HCT116 (cell line): Measurements from ENCODE around the gene SPHK1. TPM values are rescaled to one million over a fixed set of nuclear protein-coding genes. Genes with fewer than 3 reads are reported as not detected.

Experiments
- ATAC-seq: fragments of 200-7000 bp; cut with Tn5 transposase; 2 replicates; pipeline ENCODE4 v1.9.1; 2020; ENCODE audit warnings: mild to moderate bottlenecking, moderate library complexity
- BruUV-seq: library from RNA; stranded (reverse); fragments of 400-500 nt; replicated peaks from 2 replicates; lab custom pipeline; 2021; lab: Mats Ljungman, UMichigan
- CTCF ChIA-PET: fragments of 300-600 bp; sonication (Branson Sonifier 250); formaldehyde crosslinking; loops from one replicate; lab custom pipeline; 2021; ENCODE audit warnings: antibody characterized with exemption; lab: Charles Lee
- POLR2A ChIA-PET: fragments of 300-600, 350-600 bp; sonication (Branson Sonifier 250); formaldehyde crosslinking; loops from one replicate; lab custom pipeline; 2021; ENCODE audit warnings: antibody characterized with exemption; lab: Charles Lee
- RAD21 ChIA-PET, 2 experiments: fragments of 300-600 bp; sonication (Branson Sonifier 250); formaldehyde crosslinking; loops; one replicate each; lab custom pipeline; 2023; ENCODE audit warnings: low total read pairs in 2 of 2; ENCODE audit not compliant: uncharacterized antibody in 2 of 2, unreplicated experiment in 2 of 2, low non-redundant PET in 1 of 2; lab: Charles Lee
- DNase-seq: peaks from one replicate; pipeline ENCODE4 v3.0.0-alpha.2; 2010; ENCODE audit warnings: low read depth, low spot score
- H2AFZ ChIP-seq: fragments of 200-600 bp; shearing (Covaris generic), sonication (generic); 2 replicates; pipeline ENCODE4 v1.6.1; 2017; ENCODE audit warnings: low read depth, mixed run types, mixed read lengths, antibody characterized with exemption, low read length; ENCODE audit not compliant: poor library complexity, severe bottlenecking
- H3K27ac ChIP-seq: 2 replicates; pipeline ENCODE4 v1.5.1; 2012; ENCODE audit warnings: low read depth, low read length
- H3K27me3 ChIP-seq: fragments of 200-600 bp; sonication (generic); 2 replicates; pipeline ENCODE4 v1.6.1; 2016; ENCODE audit warnings: mixed run types, low read length, mixed read lengths; ENCODE audit not compliant: insufficient read depth
- H3K36me3 ChIP-seq, 2 experiments: fragments of 200-500 bp in 1 of 2; fragments of 200-600 bp in 1 of 2; sonication (Bioruptor generic) in 1 of 2; sonication (generic) in 1 of 2; 2 replicates each; pipeline versions ENCODE4 v1.5.1 to v1.6.1; 2014 to 2016; ENCODE audit warnings: low read length in 2 of 2, inconsistent platforms in 1 of 2, mixed read lengths in 1 of 2, mixed run types in 1 of 2; ENCODE audit not compliant: insufficient read depth in 2 of 2, control insufficient read depth in 1 of 2
- H3K4me1 ChIP-seq, 2 experiments: fragments of 200-600 bp in 1 of 2; sonication (generic) in 1 of 2; 2 replicates each; pipeline versions ENCODE4 v1.5.1 to v1.6.1; 2012 to 2017; ENCODE audit warnings: low read length in 2 of 2, inconsistent platforms in 1 of 2, mild to moderate bottlenecking in 1 of 2, mixed read lengths in 1 of 2, mixed run types in 1 of 2, moderate library complexity in 1 of 2; ENCODE audit not compliant: insufficient read depth in 2 of 2, control insufficient read depth in 1 of 2
- H3K4me2 ChIP-seq: fragments of 200-600 bp; sonication (generic); 2 replicates; pipeline ENCODE4 v1.6.1; 2017; ENCODE audit warnings: mixed run types, low read length, mixed read lengths
- H3K4me3 ChIP-seq, 2 experiments: fragments of 200-600 bp in 1 of 2; sonication (generic) in 1 of 2; replicated peaks in 1 of 2; 2 replicates each; pipeline ENCODE4 v1.5.1; 2011 to 2016; ENCODE audit warnings: low read length in 2 of 2, control low read depth in 1 of 2, low read depth in 1 of 2, mild to moderate bottlenecking in 1 of 2, mixed read lengths in 1 of 2, mixed run types in 1 of 2
- H3K79me2 ChIP-seq: fragments of 200-600 bp; sonication (generic); 2 replicates; pipeline ENCODE4 v1.6.1; 2017; ENCODE audit warnings: mild to moderate bottlenecking, mixed run types, low read length, moderate library complexity, mixed read lengths; ENCODE audit not compliant: insufficient read depth
- H3K9ac ChIP-seq: fragments of 200-600 bp; sonication (generic); 2 replicates; pipeline ENCODE4 v1.6.1; 2016; ENCODE audit warnings: low read length, mixed read lengths
- H3K9me2 ChIP-seq: fragments of 200-600 bp; sonication (generic), shearing (Covaris generic); 2 replicates; pipeline ENCODE4 v1.6.1; 2017; ENCODE audit warnings: mixed run types, mild to moderate bottlenecking, moderate library complexity; ENCODE audit not compliant: insufficient read depth
- H3K9me3 ChIP-seq, 2 experiments: fragments of 200-500 bp in 1 of 2; fragments of 200-600 bp in 1 of 2; sonication (Bioruptor generic) in 1 of 2; sonication (generic) in 1 of 2; 2 replicates each; pipeline ENCODE4 v1.6.1; 2014 to 2017; ENCODE audit warnings: low read length in 2 of 2, mixed read lengths in 2 of 2, inconsistent platforms in 1 of 2, low read depth in 1 of 2, mild to moderate bottlenecking in 1 of 2, mixed run types in 1 of 2, moderate library complexity in 1 of 2; ENCODE audit not compliant: control insufficient read depth in 1 of 2, insufficient read depth in 1 of 2
- H4K20me1 ChIP-seq: fragments of 200-600 bp; sonication (generic), shearing (Covaris generic); 2 replicates; pipeline ENCODE4 v1.6.1; 2017; ENCODE audit warnings: mixed run types, mild to moderate bottlenecking, moderate library complexity; ENCODE audit not compliant: insufficient read depth
- CBX3 ChIP-seq: IDR thresholded peaks from 2 replicates; pipeline ENCODE4 v1.6.1; 2012; ENCODE audit warnings: low read depth
- ELF1 ChIP-seq: IDR thresholded peaks from 2 replicates; pipeline ENCODE4 v1.6.1; 2012; ENCODE audit warnings: low read depth, borderline replicate concordance
- FOSL1 ChIP-seq: IDR thresholded peaks from 2 replicates; pipeline ENCODE4 v1.6.1; 2012; ENCODE audit warnings: low read depth
- POLR2A ChIP-seq: IDR thresholded peaks from 2 replicates; pipeline ENCODE4 v1.7.0; 2011; ENCODE audit warnings: borderline replicate concordance; ENCODE audit not compliant: insufficient read depth, insufficient read length; ENCODE audit errors: extremely low read depth
- POLR2AphosphoS5 ChIP-seq: IDR thresholded peaks from 2 replicates; pipeline ENCODE4 v1.6.1; 2011; ENCODE audit warnings: mild to moderate bottlenecking, low read depth, low read length, moderate library complexity
- SIN3A ChIP-seq: IDR thresholded peaks from 2 replicates; pipeline ENCODE4 v1.6.1; 2012; ENCODE audit warnings: low read depth
- TCF7L2 ChIP-seq: IDR thresholded peaks from 2 replicates; pipeline ENCODE4 v1.7.0; 2011; ENCODE audit warnings: borderline replicate concordance, inconsistent platforms; ENCODE audit not compliant: insufficient read depth, insufficient read length; ENCODE audit errors: extremely low read depth
- YY1 ChIP-seq: IDR thresholded peaks from 2 replicates; pipeline ENCODE4 v1.6.1; 2011; ENCODE audit warnings: low read length, low read depth, moderate library complexity, mild to moderate bottlenecking; ENCODE audit not compliant: insufficient replicate concordance; ENCODE audit errors: extremely low read depth
- ZFX ChIP-seq: fragments of 450-650 bp; IDR thresholded peaks from 2 replicates; pipeline ENCODE4 v1.6.1; 2017
- ZNF274 ChIP-seq: fragments of 200-500 bp; sonication (Bioruptor generic); IDR thresholded peaks from 2 replicates; pipeline ENCODE4 v1.6.1; 2014; ENCODE audit warnings: mild to moderate bottlenecking, low read depth, low read length, inconsistent platforms
- intact Hi-C: fragments of 100-400 bp; cut with micrococcal nuclease; formaldehyde crosslinking; loops from 2 replicates; pipeline ENCODE4 v1.10.0; 2022
- total RNA-seq: library from RNA; stranded (reverse); gene quantifications from one replicate; pipeline ENCODE4 v1.2.1, GENCODE V29; 2021; ENCODE audit not compliant: unreplicated experiment
- TF ChIP-seq, protein P1 (sequence below): IDR thresholded peaks from 2 replicates; pipeline ENCODE4 v1.6.1; 2012; ENCODE audit warnings: low read depth
- TF ChIP-seq, protein P2 (sequence below): IDR thresholded peaks from 2 replicates; pipeline ENCODE4 v1.6.1; 2012
- TF ChIP-seq, protein P3 (sequence below): IDR thresholded peaks from 2 replicates; pipeline ENCODE4 v1.6.1; 2011; ENCODE audit warnings: mild to moderate bottlenecking, low read length, moderate library complexity; ENCODE audit not compliant: insufficient replicate concordance; ENCODE audit errors: extremely low read depth
- TF ChIP-seq, protein P4 (sequence below), 3 experiments: fragments of 200-600 bp in 1 of 3; sonication (generic) in 1 of 3; IDR thresholded peaks in 2 of 3; conservative IDR thresholded peaks in 1 of 3; 2 replicates each; pipeline ENCODE4 v1.5.1; 2012 to 2017; ENCODE audit warnings: low read depth in 2 of 3, low read length in 2 of 3, antibody characterized with exemption in 1 of 3, borderline replicate concordance in 1 of 3, control low read depth in 1 of 3, mild to moderate bottlenecking in 1 of 3, mixed read lengths in 1 of 3, mixed run types in 1 of 3, moderate library complexity in 1 of 3; ENCODE audit not compliant: insufficient read depth in 1 of 3

Gene SPHK1
- total RNA-seq, 1 experiment from 2014 or later: 4.6 TPM

DNA sequence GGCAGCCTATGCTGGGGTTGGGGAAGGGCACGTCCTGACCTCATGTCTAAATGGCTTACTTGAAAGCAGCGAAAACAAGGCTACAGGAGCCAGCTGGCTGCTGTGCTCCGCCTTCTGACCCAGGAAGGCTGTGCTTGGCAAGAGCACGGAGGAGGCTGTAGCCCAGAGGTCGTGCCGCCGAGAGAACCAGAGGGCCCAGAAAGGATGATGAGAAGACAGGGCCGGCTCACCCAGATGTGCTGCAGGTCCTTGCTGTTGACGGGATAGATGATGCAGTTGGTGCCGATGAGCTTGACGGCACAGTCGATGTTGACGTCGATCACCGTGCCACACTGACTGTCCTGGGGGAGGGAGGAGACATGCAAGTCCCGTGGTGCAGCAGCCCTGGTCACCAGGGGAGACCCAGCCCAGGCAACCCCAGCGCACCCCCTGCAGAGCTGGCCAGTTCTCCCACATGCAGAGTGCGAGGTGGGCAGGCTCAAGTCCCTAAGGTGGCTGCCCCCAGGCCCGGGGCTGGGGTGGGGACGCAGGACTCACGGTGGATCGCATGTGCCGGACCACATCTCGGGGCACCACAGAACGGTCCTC is 20.7 kb downstream of the SPHK1 start:
- intact Hi-C loops: no loop called here
- RAD21 ChIA-PET: no interaction called here
- peaks cover 38% of the 10 kb centered on the region for H3K79me2 ChIP-seq
- H2AFZ ChIP-seq: no peak overlapping the region
- ATAC-seq: no peak
- H3K36me3 ChIP-seq: peaks cover 30 to 39% of the 10 kb centered on the region in 2 experiments; a peak in 3 of 4 replicates
- no peak overlapping the region for H3K4me3 ChIP-seq
- H3K27me3 ChIP-seq: no peaks in the 10 kb centered on the region
- POLR2A ChIA-PET: no interaction called here
- H3K9me2 ChIP-seq: no peaks in the 10 kb centered on the region
- CTCF ChIA-PET: interaction anchor here (0.7 kb wide), 1 partner anchor 20 kb away, joined by 4 read pairs; no protein-coding TSS in a partner anchor
- DNase-seq: no peak
- BruUV-seq: no TSS peak
- peaks cover 0 to 5% of the 10 kb centered on the region in 2 experiments; a peak in 2 of 4 replicates for H3K4me1 ChIP-seq
- TF ChIP-seq, protein P1, sequence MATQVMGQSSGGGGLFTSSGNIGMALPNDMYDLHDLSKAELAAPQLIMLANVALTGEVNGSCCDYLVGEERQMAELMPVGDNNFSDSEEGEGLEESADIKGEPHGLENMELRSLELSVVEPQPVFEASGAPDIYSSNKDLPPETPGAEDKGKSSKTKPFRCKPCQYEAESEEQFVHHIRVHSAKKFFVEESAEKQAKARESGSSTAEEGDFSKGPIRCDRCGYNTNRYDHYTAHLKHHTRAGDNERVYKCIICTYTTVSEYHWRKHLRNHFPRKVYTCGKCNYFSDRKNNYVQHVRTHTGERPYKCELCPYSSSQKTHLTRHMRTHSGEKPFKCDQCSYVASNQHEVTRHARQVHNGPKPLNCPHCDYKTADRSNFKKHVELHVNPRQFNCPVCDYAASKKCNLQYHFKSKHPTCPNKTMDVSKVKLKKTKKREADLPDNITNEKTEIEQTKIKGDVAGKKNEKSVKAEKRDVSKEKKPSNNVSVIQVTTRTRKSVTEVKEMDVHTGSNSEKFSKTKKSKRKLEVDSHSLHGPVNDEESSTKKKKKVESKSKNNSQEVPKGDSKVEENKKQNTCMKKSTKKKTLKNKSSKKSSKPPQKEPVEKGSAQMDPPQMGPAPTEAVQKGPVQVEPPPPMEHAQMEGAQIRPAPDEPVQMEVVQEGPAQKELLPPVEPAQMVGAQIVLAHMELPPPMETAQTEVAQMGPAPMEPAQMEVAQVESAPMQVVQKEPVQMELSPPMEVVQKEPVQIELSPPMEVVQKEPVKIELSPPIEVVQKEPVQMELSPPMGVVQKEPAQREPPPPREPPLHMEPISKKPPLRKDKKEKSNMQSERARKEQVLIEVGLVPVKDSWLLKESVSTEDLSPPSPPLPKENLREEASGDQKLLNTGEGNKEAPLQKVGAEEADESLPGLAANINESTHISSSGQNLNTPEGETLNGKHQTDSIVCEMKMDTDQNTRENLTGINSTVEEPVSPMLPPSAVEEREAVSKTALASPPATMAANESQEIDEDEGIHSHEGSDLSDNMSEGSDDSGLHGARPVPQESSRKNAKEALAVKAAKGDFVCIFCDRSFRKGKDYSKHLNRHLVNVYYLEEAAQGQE: no peak
- TF ChIP-seq, protein P2, sequence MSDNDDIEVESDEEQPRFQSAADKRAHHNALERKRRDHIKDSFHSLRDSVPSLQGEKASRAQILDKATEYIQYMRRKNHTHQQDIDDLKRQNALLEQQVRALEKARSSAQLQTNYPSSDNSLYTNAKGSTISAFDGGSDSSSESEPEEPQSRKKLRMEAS: no peak
- no peak for TF ChIP-seq ZFX
- no peak for TF ChIP-seq POLR2AphosphoS5
- TF ChIP-seq, protein P3, sequence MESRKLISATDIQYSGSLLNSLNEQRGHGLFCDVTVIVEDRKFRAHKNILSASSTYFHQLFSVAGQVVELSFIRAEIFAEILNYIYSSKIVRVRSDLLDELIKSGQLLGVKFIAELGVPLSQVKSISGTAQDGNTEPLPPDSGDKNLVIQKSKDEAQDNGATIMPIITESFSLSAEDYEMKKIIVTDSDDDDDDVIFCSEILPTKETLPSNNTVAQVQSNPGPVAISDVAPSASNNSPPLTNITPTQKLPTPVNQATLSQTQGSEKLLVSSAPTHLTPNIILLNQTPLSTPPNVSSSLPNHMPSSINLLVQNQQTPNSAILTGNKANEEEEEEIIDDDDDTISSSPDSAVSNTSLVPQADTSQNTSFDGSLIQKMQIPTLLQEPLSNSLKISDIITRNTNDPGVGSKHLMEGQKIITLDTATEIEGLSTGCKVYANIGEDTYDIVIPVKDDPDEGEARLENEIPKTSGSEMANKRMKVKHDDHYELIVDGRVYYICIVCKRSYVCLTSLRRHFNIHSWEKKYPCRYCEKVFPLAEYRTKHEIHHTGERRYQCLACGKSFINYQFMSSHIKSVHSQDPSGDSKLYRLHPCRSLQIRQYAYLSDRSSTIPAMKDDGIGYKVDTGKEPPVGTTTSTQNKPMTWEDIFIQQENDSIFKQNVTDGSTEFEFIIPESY: no peak
- TF ChIP-seq POLR2A: no peak
- TF ChIP-seq FOSL1: no peak
- TF ChIP-seq, protein P4, sequence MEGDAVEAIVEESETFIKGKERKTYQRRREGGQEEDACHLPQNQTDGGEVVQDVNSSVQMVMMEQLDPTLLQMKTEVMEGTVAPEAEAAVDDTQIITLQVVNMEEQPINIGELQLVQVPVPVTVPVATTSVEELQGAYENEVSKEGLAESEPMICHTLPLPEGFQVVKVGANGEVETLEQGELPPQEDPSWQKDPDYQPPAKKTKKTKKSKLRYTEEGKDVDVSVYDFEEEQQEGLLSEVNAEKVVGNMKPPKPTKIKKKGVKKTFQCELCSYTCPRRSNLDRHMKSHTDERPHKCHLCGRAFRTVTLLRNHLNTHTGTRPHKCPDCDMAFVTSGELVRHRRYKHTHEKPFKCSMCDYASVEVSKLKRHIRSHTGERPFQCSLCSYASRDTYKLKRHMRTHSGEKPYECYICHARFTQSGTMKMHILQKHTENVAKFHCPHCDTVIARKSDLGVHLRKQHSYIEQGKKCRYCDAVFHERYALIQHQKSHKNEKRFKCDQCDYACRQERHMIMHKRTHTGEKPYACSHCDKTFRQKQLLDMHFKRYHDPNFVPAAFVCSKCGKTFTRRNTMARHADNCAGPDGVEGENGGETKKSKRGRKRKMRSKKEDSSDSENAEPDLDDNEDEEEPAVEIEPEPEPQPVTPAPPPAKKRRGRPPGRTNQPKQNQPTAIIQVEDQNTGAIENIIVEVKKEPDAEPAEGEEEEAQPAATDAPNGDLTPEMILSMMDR (IDR thresholded peaks at IDR 0.05 in 2 of 3, conservative IDR thresholded peaks at IDR 0.05 in 1 of 3; ENCODE audit: borderline replicate concordance in 1 of 3, insufficient read depth in 1 of 3, low read depth in 2 of 3, low read length in 2 of 3): no peak
- TF ChIP-seq TCF7L2: no peak
- TF ChIP-seq ELF1: no peak
- TF ChIP-seq YY1: no peak
- TF ChIP-seq SIN3A: no peak
- no peak for TF ChIP-seq CBX3
- TF ChIP-seq ZNF274: no peak
- TF ChIP-seq, all 23 proteins: peak for 0
- Histone ChIP-seq H3K4me2 (no peak overlapping the region), H4K20me1 (peaks cover 9% of the 10 kb centered on the region; the same call in 1 of the 2 replicates), H3K9me3 (no peaks in the 10 kb centered on the region), H3K9ac (no peak overlapping the region), H3K27ac (no peak overlapping the region)
